Astrocyte of the spinal cord (primary cell): ENCODE data around the gene ACCSL.

Experiments used
- DNase-seq: peaks from one replicate; pipeline ENCODE4 v3.0.0; 2011; ENCODE audit warnings: low read depth, low spot score
- H3K4me3 ChIP-seq: 2 replicates; pipeline ENCODE4 v1.5.1; 2011; ENCODE audit warnings: low read depth, mild to moderate bottlenecking, low read length, moderate library complexity
- CTCF ChIP-seq: IDR thresholded peaks from 2 replicates; pipeline ENCODE4 v1.5.1; 2012; ENCODE audit warnings: low read depth, mild to moderate bottlenecking, low read length, inconsistent platforms
- in situ Hi-C: cut with HindIII; loops from 2 replicates; pipeline ENCODE4 v1.10.0; 2017; ENCODE audit warnings: low sequenced_read_pairs

Gene ACCSL

GRCh38 chr11:44047931-44048431, at the start of gene ACCSL:
Gene ACCSL, plus strand, starts transcription at chr11:44047981. Its CDS starts 56 bp downstream, at chr11:44048037.
- in situ Hi-C loops = no loop called here
- no peak for DNase-seq
- H3K4me3 ChIP-seq = no peak within 1 kb of the TSS
- no peak for TF ChIP-seq CTCF

- no peak overlapping the region for H3K4me3 ChIP-seq
- TF ChIP-seq CTCF = no peak
- in situ Hi-C loops = no loop called here
- DNase-seq = no peak
These were observed 49.5 kb upstream of the ACCSL start for GRCh38 chr11:43998308-43998707.

DNA sequence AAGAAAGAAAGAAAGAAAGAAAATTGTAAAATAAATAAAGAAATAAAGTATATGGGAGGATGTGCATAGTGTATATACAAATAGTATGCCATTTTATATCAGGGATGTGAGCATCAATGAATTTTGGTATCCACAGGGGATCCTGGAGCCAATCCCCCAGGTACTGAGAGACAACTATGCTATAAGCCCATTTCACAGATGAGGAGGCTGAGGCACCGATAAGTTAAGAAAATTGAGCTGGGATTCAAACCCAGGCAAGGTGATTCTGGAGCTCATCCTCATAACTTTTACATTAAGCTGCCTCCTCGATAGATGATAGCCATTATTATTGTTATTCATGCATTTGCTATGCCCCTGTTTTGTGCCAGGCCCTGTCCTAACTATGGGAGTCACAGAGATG, 47.0 kb upstream of the ACCSL start:
- in situ Hi-C loops = no loop called here
- TF ChIP-seq CTCF = no peak
- DNase-seq = no peak
- H3K4me3 ChIP-seq = no peak overlapping the region

GRCh38 chr11:44002191-44003093, 45.3 kb upstream of the ACCSL start:
- no peak overlapping the region for H3K4me3 ChIP-seq
- no peak for DNase-seq
- no peak for TF ChIP-seq CTCF
- in situ Hi-C loops = no loop called here

DNA sequence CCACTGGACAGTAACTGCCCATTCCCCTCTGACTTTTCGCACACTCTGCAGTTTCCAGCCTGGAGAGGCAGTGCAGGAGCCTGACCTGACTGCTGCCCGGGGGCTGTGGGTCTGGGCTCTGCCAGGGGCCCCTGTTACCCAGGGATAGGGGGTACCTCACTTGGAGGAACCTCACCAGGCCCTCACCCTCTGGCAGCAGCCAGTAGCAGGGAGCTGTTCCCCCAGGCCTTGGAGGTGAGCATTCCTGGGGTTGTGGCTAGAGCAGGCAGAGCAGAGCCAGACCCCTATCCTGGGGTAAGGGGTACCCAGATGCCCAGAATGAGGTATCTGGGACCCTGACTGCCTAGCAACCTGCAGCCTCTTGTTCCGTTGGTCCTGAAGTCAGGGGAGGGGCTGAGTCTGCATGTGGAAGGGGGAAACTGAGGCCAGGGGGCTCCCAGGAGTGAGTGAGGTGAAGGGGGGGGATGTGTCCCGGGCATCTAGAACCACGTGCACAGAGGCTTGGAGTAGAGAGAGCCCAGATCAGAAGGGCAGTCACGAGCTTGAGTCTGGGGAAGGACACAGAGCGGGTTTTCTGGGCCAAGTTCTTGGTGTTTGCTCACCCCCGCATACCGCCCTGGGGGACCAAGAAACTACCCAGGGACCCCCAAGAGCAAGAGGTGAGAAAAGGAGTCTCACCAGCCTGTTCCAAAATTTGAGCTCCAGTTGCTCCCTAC, 43.9 kb upstream of the ACCSL start:
- no peak overlapping the region for H3K4me3 ChIP-seq
- no peak for TF ChIP-seq CTCF
- no peak for DNase-seq
- in situ Hi-C loops = no loop called here

DNA sequence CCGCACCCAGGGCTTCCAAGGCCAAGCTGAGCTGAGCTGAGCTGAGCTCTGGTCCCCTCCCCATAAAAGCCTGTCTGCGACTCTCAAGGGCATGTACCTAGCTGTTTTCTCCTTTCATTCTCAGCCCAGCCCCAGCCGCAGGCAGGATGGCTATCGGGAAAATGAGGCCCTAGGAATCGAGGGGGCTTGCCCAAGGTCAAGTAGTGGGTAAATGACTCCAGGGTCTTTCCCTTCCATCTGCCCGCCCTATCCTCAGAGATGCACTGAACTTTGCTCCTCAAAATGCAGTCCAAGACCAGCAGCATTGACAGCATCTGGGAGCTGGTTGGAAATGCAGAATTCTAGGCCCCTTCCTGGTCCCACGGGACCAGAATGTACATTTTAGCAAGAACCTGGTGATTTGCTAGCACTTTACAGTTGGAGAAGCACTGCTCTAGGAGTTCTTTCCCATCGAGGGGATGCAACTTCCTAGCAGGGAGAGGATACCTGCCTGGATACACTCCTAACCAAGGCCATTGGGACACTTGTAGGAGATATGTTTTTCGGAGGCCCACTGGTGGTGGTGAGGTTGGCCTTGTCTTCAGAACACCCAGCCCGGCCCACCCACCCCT, 43.2 kb upstream of the ACCSL start:
- in situ Hi-C loops = no loop called here
- no peak for TF ChIP-seq CTCF
- no peak overlapping the region for H3K4me3 ChIP-seq
- DNase-seq = no peak
